Muscle of leg (tissue), 11 donors: ENCODE data around the gene GPR162. TPM values are rescaled to one million over a fixed set of nuclear protein-coding genes. Genes with fewer than 3 reads are reported as not detected.

Experiments
- DNase-seq: peaks from one replicate; pipeline ENCODE4 v3.0.0; 2013
- H3K27ac ChIP-seq: one replicate; pipeline ENCODE4 v1.5.1; 2013; ENCODE audit warnings: mild to moderate bottlenecking, low read length, control low read depth
- H3K27me3 ChIP-seq: one replicate; pipeline ENCODE4 v1.6.1; 2013; ENCODE audit warnings: low read length; ENCODE audit not compliant: control insufficient read depth, insufficient read depth
- H3K36me3 ChIP-seq: one replicate; pipeline ENCODE4 v1.6.1; 2013; ENCODE audit warnings: low read length; ENCODE audit not compliant: control insufficient read depth, insufficient read depth
- H3K4me1 ChIP-seq: one replicate; pipeline ENCODE4 v1.6.1; 2013; ENCODE audit warnings: low read length; ENCODE audit not compliant: control insufficient read depth, insufficient read depth
- H3K4me3 ChIP-seq: one replicate; pipeline ENCODE4 v1.5.1; 2013; ENCODE audit warnings: low read length, control low read depth
- H3K9me3 ChIP-seq: replicated peaks from 2 replicates; pipeline ENCODE4 v1.6.1; 2013; ENCODE audit warnings: low read depth, low read length; ENCODE audit not compliant: control insufficient read depth
- WGBS: methylation state at CpG from one replicate; pipeline ENCODE4 v1.1.5; 2013; ENCODE audit warnings: missing lambda C conversion rate; ENCODE audit not compliant: insufficient coverage; 5-methylcytosine and 5-hydroxymethylcytosine counted together
- polyA plus RNA-seq, 8 donors: library from polyadenylated mRNA; unstranded; fragments of 120-200 nt; gene quantifications; one replicate each; pipeline versions ENCODE4 v1.2.1 to v1.2.3, GENCODE V29; 2013; ENCODE audit warnings: inconsistent platforms in 1 of 8, low replicate concordance in 1 of 8; ENCODE audit not compliant: insufficient read length in 8 of 8, insufficient read depth in 1 of 8
- total RNA-seq: library from RNA; stranded (reverse); fragments of 120-200 nt; gene quantifications from one replicate; pipeline ENCODE4 v1.2.4, GENCODE V29; 2013

Gene GPR162
- total and polyA plus RNA-seq, 9 donors = 11.3 to 27.3 (median 18.9) TPM

- no peak for DNase-seq
- H3K9me3 ChIP-seq = no peaks in the 10 kb centered on the region
- H3K4me3 ChIP-seq = no peak overlapping the region
- peaks cover 23% of the 10 kb centered on the region for H3K4me1 ChIP-seq
- 83% methylated on average over 17 of the region's 17 CpGs for WGBS
- H3K27ac ChIP-seq = no peak overlapping the region
- H3K36me3 ChIP-seq = peaks cover 55% of the 10 kb centered on the region
- no peaks in the 10 kb centered on the region for H3K27me3 ChIP-seq
Measured at GRCh38 chr12:6845395-6845794, 23.8 kb downstream of the GPR162 start.

GRCh38 chr12:6846316-6846869 lies 24.8 kb downstream of the GPR162 start:
- 81% methylated on average over 4 of the region's 7 CpGs for WGBS

GRCh38 chr12:6847676-6848075 lies 26.1 kb downstream of the GPR162 start:
- no peaks in the 10 kb centered on the region for H3K9me3 ChIP-seq
- H3K4me1 ChIP-seq = peaks cover 17% of the 10 kb centered on the region
- no peak for DNase-seq
- WGBS = 100% methylated on average over 1 of the region's 2 CpGs
- H3K4me3 ChIP-seq = no peak overlapping the region
- H3K27ac ChIP-seq = no peak overlapping the region
- peaks cover 59% of the 10 kb centered on the region for H3K36me3 ChIP-seq
- no peaks in the 10 kb centered on the region for H3K27me3 ChIP-seq

More at GRCh38 chr12:6846316-6846869, 24.8 kb downstream of the GPR162 start:
- no peak overlapping the region for H3K27ac ChIP-seq
- no peaks in the 10 kb centered on the region for H3K27me3 ChIP-seq
- peaks cover 21% of the 10 kb centered on the region for H3K4me1 ChIP-seq
- DNase-seq = no peak
- no peaks in the 10 kb centered on the region for H3K9me3 ChIP-seq
- no peak overlapping the region for H3K4me3 ChIP-seq
- H3K36me3 ChIP-seq = peaks cover 59% of the 10 kb centered on the region

- Histone ChIP-seq H3K36me3 (peaks cover 60% of the 10 kb centered on the region), H3K4me1 (peaks cover 24% of the 10 kb centered on the region), H3K9me3 (no peaks in the 10 kb centered on the region), H3K27me3 (no peaks in the 10 kb centered on the region), H3K27ac (no peak overlapping the region), H3K4me3 (no peak overlapping the region)
- WGBS = 57% methylated on average over 1 of the region's 2 CpGs
- DNase-seq = no peak
Measured at GRCh38 chr12:6849427-6849826, 27.8 kb downstream of the GPR162 start.

- peaks cover 58% of the 10 kb centered on the region for H3K36me3 ChIP-seq
- H3K27me3 ChIP-seq = no peaks in the 10 kb centered on the region
- H3K9me3 ChIP-seq = no peaks in the 10 kb centered on the region
- peak overlapping the region; percentile 49 for H3K4me3 ChIP-seq
- DNase-seq = no peak
- H3K27ac ChIP-seq = no peak overlapping the region
- H3K4me1 ChIP-seq = peaks cover 24% of the 10 kb centered on the region
- WGBS = 55% methylated on average over 2 of the region's 10 CpGs
Measured at GRCh38 chr12:6849976-6850560, 28.4 kb downstream of the GPR162 start.

GRCh38 chr12:6850796-6851152 lies 29.2 kb downstream of the GPR162 start:
- Histone ChIP-seq H3K4me1 (peaks cover 24% of the 10 kb centered on the region), H3K36me3 (peaks cover 59% of the 10 kb centered on the region), H3K27ac (peak overlapping the region; percentile 43), H3K27me3 (no peaks in the 10 kb centered on the region), H3K9me3 (no peaks in the 10 kb centered on the region), H3K4me3 (peak overlapping the region; percentile 49)
- 19% methylated on average over 9 of the region's 16 CpGs for WGBS
- DNase-seq = no peak

- H3K4me1 ChIP-seq = peaks cover 24% of the 10 kb centered on the region
- H3K36me3 ChIP-seq = peaks cover 59% of the 10 kb centered on the region
- H3K27me3 ChIP-seq = no peaks in the 10 kb centered on the region
- no peaks in the 10 kb centered on the region for H3K9me3 ChIP-seq
- H3K27ac ChIP-seq = peak within 1 kb of the TSS; percentile 99
- peak; percentile 99 for DNase-seq
- 0% methylated on average over 27 of the region's 37 CpGs for WGBS
- H3K4me3 ChIP-seq = peak within 1 kb of the TSS; percentile 80
Measured at GRCh38 chr12:6851153-6851920, 29.7 kb downstream of the GPR162 start, which contains the start of gene CDCA3. TSS of gene CDCA3 (minus strand) at chr12:6851286. CDS start at chr12:6850952, 334 bp downstream.

GRCh38 chr12:6851921-6852650 lies 30.5 kb downstream of the GPR162 start, which contains the start of gene USP5:
TSS of gene USP5 (plus strand) at chr12:6852150. CDS start at chr12:6852180, 30 bp downstream.
- WGBS = under 1% methylated on average over 63 of the region's 65 CpGs
- H3K36me3 ChIP-seq = peaks cover 59% of the 10 kb centered on the region

GRCh38 chr12:6852651-6853354 lies 31.2 kb downstream of the GPR162 start:
- WGBS = under 1% methylated on average over 11 of the region's 18 CpGs
- Histone ChIP-seq H3K27ac (peak overlapping the region; percentile 72), H3K4me3 (peak overlapping the region; percentile 80), H3K9me3 (no peaks in the 10 kb centered on the region), H3K27me3 (no peaks in the 10 kb centered on the region), H3K36me3 (peaks cover 60% of the 10 kb centered on the region), H3K4me1 (peaks cover 24% of the 10 kb centered on the region)
- DNase-seq = peak; percentile 65

More at GRCh38 chr12:6851921-6852650, 30.5 kb downstream of the GPR162 start, which contains the start of gene USP5:
- H3K4me1 ChIP-seq = peaks cover 24% of the 10 kb centered on the region
- peak; percentile 100 for DNase-seq
- H3K9me3 ChIP-seq = no peaks in the 10 kb centered on the region
- no peaks in the 10 kb centered on the region for H3K27me3 ChIP-seq
- H3K4me3 ChIP-seq = peak within 1 kb of the TSS; percentile 80
- peak within 1 kb of the TSS; percentile 99 for H3K27ac ChIP-seq
